RPMI8226 (cell line): ENCODE results near the gene MYO18A.
"Not testable (repeated sequence)": the region's sequence is repeated elsewhere in the genome, so short reads cannot be mapped to it uniquely, and the experiment has no call there.

Source experiments
- DNase-seq: peaks from one replicate; pipeline ENCODE4 v3.0.0-alpha.2; 2015

MYO18A gene

GRCh38 chr17:29180034-29180787 lies at the start of gene MYO18A:
Gene MYO18A (minus strand): TSS chr17:29180398. CDS start chr17:29166940, 13,458 bp downstream.
- peak; percentile 87 for DNase-seq

- DNase-seq: no peak
Measured at GRCh38 chr17:29225396-29225795, 45.2 kb upstream of the MYO18A start.

- not testable (repeated sequence) for DNase-seq
Measured at GRCh38 chr17:29221338-29221737, 41.1 kb upstream of the MYO18A start.

GRCh38 chr17:29219378-29220047 lies 39.3 kb upstream of the MYO18A start:
- DNase-seq: peak; percentile 89

- DNase-seq: no peak
Measured at GRCh38 chr17:29216856-29217255, 36.7 kb upstream of the MYO18A start.

GRCh38 chr17:29216181-29216580 lies 36.0 kb upstream of the MYO18A start:
- no peak for DNase-seq

- DNase-seq: no peak
Measured at GRCh38 chr17:29215717-29216116, 35.5 kb upstream of the MYO18A start.

- no peak for DNase-seq
Measured at GRCh38 chr17:29215174-29215573, 35.0 kb upstream of the MYO18A start.

GRCh38 chr17:29214215-29215146 lies 34.3 kb upstream of the MYO18A start:
- no peak for DNase-seq

GRCh38 chr17:29212681-29213121 lies 32.5 kb upstream of the MYO18A start:
- DNase-seq: no peak

- DNase-seq: no peak
Measured at GRCh38 chr17:29212094-29212631, 32.0 kb upstream of the MYO18A start.

- DNase-seq: no peak
Measured at GRCh38 chr17:29210879-29211278, 30.7 kb upstream of the MYO18A start.

GRCh38 chr17:29209073-29209472 lies 28.9 kb upstream of the MYO18A start:
- DNase-seq: no peak

GRCh38 chr17:29207975-29208374 lies 27.8 kb upstream of the MYO18A start:
- no peak for DNase-seq

GRCh38 chr17:29205047-29205446 lies 24.8 kb upstream of the MYO18A start:
- DNase-seq: no peak

- not testable (repeated sequence) for DNase-seq
Measured at GRCh38 chr17:29204068-29204804, 24.0 kb upstream of the MYO18A start.

- no peak for DNase-seq
Measured at GRCh38 chr17:29197516-29198272, 17.5 kb upstream of the MYO18A start.

GRCh38 chr17:29196769-29197515 lies 16.7 kb upstream of the MYO18A start:
- DNase-seq: peak; percentile 14

- peak; percentile 16 for DNase-seq
Measured at GRCh38 chr17:29195465-29196081, 15.4 kb upstream of the MYO18A start.

- no peak for DNase-seq
Measured at GRCh38 chr17:29194669-29195068, 14.5 kb upstream of the MYO18A start.
